HG03571 (cell line): ENCODE data around the gene P2RY13.

Experiments used
- ATAC-seq: cut with Tn5 transposase; IDR thresholded peaks from one replicate; pipeline ENCODE4 v1.9.1; 2021; ENCODE audit not compliant: unreplicated experiment

Gene P2RY13

DNA sequence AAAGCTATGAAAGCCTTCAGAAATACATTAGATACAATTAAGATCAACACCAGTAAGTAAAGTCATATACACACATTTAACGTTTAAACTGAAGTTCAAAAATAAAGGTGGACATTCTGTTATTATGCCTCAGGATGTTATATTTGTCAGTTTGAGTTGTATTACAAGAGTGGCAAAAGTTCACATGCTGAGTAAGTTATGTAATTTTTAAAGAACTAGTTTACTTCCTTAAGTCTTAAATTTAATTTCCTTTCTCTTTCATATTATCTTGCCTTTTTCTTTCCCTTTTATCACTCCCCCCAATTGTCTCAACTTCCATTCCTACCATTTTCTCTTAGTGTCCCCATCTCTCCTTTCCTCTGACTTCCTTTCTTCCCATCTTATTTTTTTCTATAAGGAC is 7.8 kb downstream of the P2RY13 start:
- no peak for ATAC-seq

DNA sequence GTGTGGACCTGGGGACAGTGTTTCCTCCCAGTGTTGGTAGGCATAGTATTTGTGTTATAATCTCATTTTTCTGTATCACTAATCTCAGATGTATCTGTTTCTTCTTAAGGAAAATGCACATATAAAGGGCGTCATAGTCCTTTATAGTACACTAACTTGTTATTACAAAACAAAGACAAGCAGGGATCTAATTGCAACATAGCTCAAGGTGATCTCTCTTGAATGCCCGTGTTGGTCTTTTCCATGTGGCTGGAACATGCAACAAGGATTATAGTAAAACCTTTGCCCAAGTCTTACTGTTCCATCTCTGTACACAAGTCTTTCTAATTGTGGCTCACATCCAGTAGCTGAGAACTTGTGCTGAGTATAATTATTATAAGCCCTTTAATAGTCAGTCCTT is 9.2 kb downstream of the P2RY13 start:
- ATAC-seq, result no peak

DNA sequence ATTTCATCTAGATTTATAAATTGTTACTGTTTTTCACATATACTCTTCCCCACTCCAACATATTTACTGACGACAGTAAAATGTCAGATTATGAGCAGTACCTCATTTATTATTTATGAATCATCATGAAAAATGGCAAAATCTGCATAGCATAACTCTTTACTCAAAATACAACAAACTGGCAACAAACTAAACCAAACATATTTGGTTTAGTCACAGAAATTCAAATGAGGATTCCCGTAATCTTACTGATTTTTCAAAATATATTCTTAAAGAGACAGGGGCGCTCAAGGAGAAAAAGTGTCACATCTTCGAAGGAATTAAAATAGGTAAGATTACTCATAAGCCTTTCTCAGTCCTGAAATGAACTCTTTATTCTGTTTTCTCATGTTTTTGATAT is 9.7 kb downstream of the P2RY13 start:
- ATAC-seq, result no peak

DNA sequence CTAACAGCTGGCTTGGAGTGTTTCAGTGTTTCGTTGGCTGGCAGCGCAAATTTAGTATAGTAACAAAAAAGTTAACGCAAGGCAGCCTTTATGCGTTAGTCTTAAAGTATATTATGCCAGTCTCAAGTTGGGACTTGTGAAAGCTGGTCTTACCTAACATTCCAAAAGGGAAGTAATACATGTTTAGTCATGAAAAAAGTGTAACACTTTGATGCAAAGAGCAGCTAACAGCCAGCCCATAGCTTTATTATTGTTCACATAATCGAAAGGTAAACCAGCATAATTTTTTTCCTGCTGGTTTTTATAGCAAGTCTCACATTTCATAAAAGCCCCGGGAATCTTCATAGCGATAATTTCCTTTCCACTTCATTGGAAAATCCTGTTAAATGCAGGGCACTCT is 10.4 kb downstream of the P2RY13 start:
- ATAC-seq, result no peak

DNA sequence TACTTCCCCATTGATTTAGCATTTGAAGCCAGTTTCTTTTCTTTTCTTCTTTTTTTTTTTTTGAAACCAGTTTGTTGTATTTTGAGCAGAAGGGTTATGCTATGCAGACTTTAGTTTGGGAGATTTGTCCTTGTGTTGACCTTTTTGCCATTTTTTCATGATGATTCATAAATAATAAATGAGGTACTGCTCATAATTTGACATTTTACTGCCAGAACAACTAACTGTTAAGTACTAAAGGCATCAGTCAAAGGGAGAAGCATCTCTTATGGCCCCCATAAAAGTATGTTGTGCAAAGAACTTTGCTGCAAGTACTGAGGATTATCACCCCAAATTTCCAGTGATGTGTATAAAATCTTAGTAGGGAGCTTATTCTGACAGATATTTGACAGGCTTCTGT is 11.0 kb downstream of the P2RY13 start:
- no peak for ATAC-seq

DNA sequence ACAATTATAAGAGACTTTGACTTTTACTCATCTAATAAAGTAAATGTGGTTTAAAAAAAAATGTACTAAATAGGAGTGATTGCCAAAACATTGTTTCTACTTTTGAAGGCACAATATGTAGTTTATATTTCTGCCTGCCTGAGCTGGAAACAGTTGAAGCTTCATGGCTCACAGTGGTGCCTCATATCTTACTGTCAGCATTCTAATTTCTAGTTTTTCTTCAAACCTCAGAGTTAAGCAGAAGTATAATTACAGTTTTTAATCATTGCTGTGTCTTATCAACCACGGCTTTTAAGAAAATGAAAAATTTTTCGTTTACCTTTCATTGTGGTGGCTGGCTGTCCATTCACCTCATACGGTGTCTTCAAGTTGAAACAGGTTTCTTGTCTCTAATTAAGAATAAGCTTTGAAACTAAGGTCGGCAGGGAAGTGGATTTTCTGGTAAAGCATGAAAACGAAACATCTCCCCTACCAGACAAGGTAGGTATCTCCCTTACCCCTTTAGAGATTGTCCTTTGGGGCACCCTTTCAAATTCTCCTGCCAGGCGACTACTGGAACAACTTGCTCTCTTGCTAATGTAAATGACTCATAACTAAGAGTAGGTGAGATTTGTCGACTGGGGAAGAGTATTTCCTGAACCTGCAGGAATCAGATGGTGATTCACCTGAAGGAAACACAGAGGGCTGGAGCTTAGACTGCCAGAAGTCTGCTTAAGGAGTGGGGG is 12.9 kb downstream of the P2RY13 start, which contains the start of gene GPR87:
GPR87 (minus strand) TSS at position 554 of the 725 bp plus-strand sequence. CDS start 16,720 bp downstream, outside the sequence.
- ATAC-seq, result no peak

DNA sequence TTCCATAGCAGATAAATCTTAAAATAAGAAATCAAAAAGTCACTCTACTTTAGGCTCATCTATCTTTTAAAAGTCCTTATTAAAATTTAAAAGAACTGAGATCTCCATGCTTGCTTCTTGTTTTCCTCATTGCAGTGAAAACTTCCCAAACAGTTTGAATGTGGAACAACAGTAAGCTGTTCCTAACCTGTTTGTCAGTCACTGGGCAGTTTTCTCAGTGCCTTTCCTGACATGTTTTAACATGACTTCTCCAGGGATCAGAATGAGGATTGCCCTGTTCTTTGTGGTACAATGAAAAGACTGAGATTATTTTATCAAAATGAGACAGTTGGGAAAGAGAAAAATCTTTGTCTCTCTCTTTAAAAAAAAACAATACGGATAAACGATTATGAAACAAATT is 13.5 kb downstream of the P2RY13 start:
- no peak for ATAC-seq

DNA sequence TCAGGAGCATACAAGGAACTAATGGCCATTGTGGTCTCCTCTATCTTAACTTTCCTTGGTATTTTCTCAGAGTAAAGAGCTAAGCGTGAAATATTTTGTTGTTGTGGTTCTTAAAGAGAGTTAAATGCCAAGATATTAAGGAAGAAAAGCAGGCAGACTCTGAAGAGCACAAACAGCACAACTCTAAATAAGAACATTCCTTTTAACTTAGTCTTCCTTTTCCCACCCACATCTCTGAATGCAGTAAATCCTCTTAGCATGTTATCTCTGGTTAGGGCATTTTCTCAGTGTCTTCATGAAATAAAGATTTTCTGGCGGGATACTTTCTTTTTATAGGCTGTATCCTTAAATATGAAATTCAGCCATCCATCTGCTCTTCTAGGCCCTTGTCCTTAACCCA is 14.2 kb downstream of the P2RY13 start:
- ATAC-seq, result no peak

DNA sequence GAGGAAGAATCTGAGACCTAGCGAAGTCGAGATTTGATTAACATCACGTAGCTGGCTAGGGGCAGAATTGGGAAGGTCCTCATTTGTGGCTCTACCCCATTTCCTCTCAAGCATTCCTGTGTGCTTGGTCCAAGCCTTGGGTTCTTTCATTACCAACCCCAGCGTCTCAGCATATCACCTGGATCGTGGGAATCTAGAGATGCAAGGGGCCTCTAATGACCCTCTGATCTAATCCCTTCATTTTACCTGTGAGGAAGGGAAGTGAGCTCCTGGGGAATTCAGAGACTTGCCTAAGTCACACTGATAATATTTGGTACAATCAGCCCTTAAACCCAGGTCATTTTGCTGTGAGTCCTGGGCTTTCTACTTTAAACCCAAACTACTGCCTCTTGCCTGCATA is 14.8 kb downstream of the P2RY13 start:
- ATAC-seq, result no peak

DNA sequence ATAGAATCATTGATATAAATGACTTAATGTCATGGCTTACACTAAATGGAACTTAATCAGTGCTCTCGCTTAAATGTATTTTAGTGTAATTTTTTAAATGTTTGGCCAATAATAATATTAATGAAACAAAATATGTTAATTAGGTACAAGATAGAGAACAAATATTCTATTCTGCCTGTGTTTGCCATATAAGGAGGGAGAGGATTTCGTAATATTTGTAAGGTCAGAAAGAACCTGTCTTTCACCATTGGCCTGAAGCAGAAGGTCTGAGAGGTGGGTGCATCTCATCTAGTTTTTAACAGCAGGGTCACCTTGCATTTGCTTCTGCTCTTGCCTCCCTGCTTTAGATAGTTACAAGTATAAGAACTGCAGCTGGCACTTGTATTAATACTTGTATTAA is 15.2 kb downstream of the P2RY13 start:
- no peak for ATAC-seq

DNA sequence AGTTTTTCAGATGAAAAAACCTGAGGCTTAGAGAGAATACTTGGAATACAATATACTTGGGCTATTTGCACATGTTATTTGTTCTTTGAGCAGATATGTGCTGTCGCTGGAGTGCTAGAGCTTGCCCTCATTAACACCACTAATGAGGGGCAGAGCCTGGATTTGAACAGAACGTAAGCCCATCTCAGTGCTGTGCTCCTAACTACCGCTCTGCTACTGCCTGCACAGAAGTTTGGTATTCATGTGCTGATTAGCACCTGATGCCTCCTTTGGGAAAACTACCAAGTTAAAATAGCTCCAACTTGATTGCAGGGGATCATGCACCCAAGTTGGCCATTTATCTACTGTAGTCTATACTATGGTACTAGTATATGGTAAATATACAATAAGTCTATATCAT is 16.4 kb downstream of the P2RY13 start:
- ATAC-seq, result no peak

DNA sequence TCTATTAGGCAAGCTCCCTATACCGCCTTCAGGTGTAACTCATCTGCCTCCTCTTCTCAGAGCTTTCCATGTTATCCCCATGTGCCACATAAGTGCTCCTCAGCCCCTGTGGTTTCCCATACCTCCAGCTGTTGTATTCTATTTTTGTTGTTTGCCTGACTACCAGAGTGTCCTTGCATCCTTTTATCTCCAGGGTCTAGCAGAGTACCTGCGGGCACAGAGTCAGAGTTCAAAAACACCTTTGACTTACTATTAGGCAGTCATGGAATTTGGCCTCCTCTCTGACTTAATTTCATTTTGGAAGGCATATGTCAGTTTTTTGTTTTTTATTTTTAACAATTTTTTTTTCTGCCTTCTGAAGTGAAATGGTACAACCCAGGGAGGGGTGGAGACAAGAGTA is 19.8 kb downstream of the P2RY13 start:
- ATAC-seq, result no peak

DNA sequence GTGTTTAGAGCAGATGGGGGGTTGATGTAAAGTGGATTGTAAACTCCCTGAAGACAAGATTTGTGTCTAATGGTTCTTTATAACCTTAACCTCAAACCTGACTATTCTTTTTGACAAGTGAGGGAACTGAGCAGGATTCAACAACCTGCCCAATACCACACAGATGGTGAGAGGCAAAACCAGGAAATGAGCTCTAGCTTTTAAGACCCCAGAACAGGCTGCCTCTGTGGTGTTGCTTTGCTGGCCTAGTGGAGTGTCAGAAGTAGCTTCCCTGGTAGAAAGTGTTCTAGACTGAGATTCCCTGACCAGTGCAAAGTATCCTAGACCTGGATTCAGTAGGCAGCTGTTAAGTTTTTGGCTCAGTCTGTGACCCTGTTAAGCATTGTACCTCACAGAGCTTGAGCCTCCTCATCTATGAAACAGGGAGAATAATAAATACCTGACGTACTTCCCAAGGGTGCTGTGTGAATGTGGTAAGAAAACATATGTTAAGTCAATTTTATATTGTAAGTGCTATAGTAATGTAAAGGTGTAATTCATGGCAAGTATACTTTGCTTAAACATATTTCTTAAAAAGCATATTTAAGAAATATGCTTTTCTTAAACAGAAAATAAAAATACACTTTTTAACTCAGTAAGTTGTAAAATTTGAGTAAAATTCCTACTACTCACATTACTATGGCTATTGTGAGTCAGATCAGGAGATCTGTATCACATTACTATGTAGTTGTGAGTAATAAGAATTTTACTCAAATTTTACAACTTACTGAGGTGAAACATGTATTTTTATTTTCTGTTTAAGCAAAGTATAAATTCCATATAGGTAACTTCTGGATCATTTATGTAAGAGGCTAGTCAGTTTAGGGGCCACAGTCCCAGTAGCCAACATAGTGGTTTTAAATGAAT is 21.5 kb downstream of the P2RY13 start:
- no peak for ATAC-seq

DNA sequence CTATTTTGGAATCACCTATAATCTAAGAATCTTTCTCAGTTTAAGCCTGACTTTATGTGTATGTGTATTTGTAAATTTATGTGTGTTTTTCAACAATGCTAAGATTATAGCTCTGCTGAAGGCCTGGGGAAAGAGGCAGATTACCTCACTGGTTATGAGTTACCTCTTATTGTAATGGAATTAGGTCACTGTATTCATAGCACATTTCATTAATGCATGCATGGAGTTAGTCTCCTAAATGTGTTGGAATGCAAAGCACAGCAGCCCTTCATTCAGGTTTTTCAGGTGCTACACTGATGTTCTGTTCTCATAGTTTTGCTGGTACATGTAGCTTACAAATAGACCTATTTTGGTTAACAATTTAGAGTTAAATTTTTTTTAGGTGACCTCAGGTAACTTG is 22.2 kb downstream of the P2RY13 start:
- no peak for ATAC-seq

DNA sequence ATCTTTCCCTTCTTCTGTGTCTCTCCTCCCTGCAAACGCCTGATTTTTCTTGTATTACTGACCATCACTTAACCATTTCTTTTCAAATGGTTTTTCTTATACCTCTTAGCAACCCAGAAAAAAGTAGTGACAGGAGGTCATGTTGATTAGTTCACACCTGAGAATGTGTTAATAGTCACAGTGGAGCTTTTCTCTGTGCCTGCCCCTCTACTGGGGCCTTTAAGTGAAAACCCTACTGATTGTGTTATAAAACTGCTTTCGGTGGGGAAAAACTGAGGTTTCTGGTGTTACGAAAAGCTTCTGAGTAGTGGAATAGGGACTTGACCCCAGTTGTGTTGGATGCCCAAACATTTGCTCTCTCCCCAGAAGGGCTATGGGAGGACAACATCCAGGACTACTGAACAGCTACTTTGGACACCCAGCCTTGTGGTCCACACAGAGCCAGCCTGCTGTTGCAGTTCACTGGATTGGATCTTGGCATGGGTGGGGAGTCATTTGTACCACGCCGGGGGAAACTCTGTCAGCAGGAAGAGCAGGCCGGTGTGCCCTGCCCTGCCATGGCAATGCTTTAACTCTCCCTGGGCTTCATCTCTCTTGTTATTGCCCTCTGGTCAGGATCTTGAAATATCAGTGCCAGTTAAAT is 23.1 kb downstream of the P2RY13 start:
- ATAC-seq, result no peak

DNA sequence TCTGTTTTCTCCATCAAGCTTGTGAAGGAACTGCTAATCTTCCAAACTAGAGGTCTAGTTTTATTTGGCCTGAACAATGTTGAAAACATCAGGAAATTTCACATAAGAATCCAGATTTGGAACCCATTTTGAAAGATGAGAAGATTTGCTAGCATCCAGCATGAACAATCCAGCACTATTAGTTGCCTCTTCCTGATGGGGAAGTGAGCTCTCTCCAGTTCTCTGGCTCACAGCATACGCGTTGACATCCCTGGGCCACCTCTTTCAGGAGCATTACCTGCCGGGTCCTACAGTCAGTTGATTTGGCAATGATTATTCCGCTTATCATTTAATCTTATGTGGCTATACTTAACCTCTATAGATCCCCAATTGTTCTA is 23.6 kb downstream of the P2RY13 start:
- no peak for ATAC-seq

DNA sequence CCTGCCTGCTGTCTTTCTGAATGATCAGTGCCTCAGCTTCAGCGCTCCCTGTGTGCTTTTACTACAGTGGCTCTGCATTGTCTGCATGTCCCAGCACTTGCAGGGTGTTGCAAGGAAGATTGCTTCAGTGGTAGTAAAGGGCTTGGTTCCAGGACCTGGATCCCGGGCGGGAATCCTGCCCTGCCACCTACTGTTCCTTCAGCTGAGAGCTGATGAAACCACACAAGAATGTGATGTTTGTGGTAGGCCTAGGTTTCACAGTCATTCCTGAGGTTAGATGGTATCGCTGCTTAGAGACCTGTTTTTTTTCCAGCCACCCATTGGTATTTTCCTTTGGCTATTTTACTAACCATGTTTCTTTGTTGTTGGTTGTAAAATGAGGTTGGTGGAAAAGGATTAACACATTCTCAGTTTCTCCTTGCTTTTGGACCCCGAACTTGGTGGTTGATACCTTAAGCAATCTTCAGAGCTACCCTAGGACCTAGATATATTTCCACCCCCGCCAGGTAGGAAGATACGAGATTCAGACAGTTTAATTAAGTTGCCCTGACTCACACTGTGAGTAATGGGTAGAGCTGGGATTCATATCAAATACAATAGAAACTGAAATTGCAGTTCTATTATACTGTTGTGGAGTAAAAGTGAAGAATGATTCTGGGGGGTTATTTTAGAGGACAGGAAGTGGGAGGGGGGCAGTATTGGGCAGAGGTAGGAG is 24.1 kb downstream of the P2RY13 start:
- no peak for ATAC-seq

DNA sequence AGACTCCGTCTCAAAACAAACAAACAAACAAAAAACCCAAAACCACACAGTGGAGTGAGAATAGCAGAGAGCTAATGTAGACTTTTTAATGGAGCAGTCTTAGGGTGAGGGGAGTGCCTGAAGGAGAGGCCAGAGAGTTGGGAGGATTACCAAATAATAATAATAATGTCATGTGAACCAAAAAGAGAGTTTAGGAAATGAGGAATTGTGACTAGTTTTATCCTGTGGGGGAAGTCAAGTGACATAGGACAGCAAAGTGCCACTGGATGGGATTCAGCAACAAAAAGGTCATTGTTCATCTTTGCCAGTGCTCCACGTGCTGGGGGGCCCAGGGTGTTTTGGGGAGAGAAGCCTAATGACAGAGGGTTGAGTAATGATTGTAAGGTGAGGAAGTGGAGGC is 25.6 kb downstream of the P2RY13 start:
- no peak for ATAC-seq

DNA sequence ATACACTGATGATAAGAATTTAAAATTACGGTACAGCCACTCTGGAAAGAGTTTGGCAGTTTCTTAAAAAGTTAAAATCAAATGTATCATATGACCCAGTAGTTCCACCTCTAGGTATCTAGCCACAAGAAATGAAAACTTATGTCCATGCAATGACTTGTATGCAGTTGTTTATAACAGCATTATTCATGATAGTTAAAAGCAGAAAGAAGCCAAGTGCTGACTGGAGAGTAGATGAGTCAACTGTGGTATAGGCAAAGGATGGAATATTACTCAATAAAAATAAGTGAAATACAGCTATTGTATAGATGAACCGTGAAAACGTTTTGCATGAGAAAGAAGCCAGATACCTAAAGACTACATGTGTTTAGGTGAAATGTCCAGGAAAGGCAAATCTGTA is 27.6 kb downstream of the P2RY13 start:
- no peak for ATAC-seq

DNA sequence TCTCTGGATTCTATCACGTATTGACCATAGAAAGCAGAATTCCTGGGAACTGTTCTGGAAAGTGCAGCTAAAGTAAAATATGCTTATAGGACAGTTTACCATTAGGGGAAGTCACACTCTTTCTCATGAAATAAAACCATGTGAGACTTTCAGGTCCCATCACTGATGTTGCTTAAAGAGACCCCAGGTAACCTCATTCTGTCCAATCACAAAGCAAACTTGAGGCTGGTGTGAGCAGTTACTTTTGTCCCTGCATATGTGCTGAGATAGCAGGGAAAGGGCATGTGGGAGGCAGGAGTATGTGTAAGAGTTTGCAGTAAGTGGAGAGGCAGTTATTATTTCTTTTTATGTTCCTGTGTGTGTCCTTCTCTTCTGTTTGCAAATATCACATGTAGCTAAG is 28.8 kb downstream of the P2RY13 start:
- no peak for ATAC-seq

DNA sequence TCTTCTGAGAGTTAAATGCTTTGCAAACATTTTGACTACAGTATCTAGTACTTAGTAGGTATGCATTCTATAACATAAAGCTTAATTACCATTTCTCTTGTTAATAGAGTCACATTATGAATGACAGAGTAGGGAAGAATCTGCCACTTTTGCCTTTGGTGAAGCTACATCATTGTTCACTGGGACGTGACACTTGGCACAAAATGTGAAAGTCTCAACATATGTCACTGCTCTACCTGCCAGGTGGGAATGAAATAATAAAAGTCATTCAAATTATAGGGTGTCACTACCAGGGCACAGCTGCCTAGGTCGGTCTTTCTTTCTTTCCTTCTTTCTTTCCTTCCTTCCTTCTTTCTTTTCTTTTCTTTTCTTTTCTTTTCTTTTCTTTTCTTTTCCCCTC is 30.3 kb downstream of the P2RY13 start:
- no peak for ATAC-seq
